Uterus (tissue), 4 donors: Measurements from ENCODE around the gene WWOX. TPM values are rescaled to one million over a fixed set of nuclear protein-coding genes. Genes with fewer than 3 reads are reported as not detected.
A peak's percentile ranks its signal among the peaks of the same experiment; 100 is the strongest.

Source experiments
- DNase-seq, 2 donors: peaks; one replicate each; pipeline ENCODE4 v3.0.0-alpha.2; 2019 to 2020
- H3K27ac ChIP-seq, 2 donors: fragments of 200-600 bp; sonication (generic); 1 replicate in 1 of 2; 2 replicates in 1 of 2; pipeline ENCODE4 v1.5.1; 2016 to 2018
- H3K27me3 ChIP-seq, 2 donors: fragments of 200-600 bp; sonication (generic); one replicate each; pipeline ENCODE4 v1.5.1; 2018 to 2019; ENCODE audit warnings: control low read depth in 1 of 2
- H3K36me3 ChIP-seq, 2 donors: fragments of 200-600 bp; sonication (generic); one replicate each; pipeline ENCODE4 v1.5.1; 2019; ENCODE audit warnings: control low read depth in 1 of 2
- H3K4me1 ChIP-seq, 2 donors: fragments of 200-600 bp; sonication (generic); one replicate each; pipeline ENCODE4 v1.5.1; 2018 to 2019; ENCODE audit warnings: control low read depth in 1 of 2
- H3K4me3 ChIP-seq, 2 donors: fragments of 200-600 bp; sonication (generic); 1 replicate in 1 of 2; 2 replicates in 1 of 2; pipeline ENCODE4 v1.5.1; 2018 to 2019; ENCODE audit warnings: mild to moderate bottlenecking in 1 of 2
- H3K9me3 ChIP-seq, 2 donors: fragments of 200-600 bp; sonication (generic); one replicate each; pipeline ENCODE4 v1.5.1; 2019; ENCODE audit warnings: control low read depth in 1 of 2
- POLR2A ChIP-seq, 2 donors: fragments of 450-650 bp; IDR thresholded peaks; one replicate each; pipeline ENCODE4 v1.6.1; 2016; ENCODE audit warnings: antibody characterized with exemption in 2 of 2, mild to moderate bottlenecking in 1 of 2, moderate library complexity in 1 of 2
- intact Hi-C: fragments of 100-400 bp; cut with DNase I; formaldehyde crosslinking; loops from one replicate; pipeline ENCODE4 v1.15.1; 2023; ENCODE audit warnings: low total_unique reads
- total RNA-seq, 4 donors: library from RNA; depleted of rRNA in 3 of 4; stranded (reverse); fragments of >200 nt in 3 of 4; gene quantifications; one replicate each; pipeline versions ENCODE4 v1.1.0 to v1.2.4, GENCODE V29; 2014 to 2023
- TF ChIP-seq, protein P1 (sequence below), 4 experiments: fragments of 200-600 bp in 2 of 4; fragments of 450-650 bp in 2 of 4; sonication (generic) in 2 of 4; IDR thresholded peaks; one replicate each; pipeline ENCODE4 v1.5.1; 2016 to 2019; ENCODE audit warnings: antibody characterized with exemption in 4 of 4, mild to moderate bottlenecking in 2 of 4, moderate library complexity in 1 of 4
- donor health status: DM: yes; HTN: yes; CAD: no.

Gene WWOX
- total RNA-seq, 4 donors from 2014 or later: 34.1 to 99.9 (median 55.8) TPM

DNA sequence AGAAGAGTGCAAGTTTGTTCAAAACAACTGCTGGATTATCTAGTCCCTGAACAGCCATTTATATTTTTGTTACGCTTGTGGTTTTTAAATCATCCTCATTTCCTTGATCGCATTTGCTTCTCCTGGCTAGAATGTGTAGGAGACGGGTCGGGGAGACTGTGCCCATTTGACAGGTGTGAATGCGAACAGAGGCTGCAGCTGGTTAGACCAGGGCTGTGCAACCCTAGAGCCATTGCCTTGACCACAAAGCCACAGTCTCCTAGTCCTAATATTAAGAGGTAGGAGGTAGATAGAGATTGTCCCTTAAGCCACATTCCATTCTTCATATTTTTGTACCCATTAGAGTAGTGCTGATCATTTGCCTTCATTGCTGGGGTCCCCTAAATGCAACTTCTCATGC lies 639.1 kb downstream of the WWOX start:
- no peaks in the 10 kb centered on the region for H3K36me3 ChIP-seq
- intact Hi-C loops: no loop called here
- no peaks in the 10 kb centered on the region for H3K27me3 ChIP-seq
- no peak for TF ChIP-seq POLR2A (IDR thresholded peaks at IDR 0.05)
- TF ChIP-seq, protein P1, sequence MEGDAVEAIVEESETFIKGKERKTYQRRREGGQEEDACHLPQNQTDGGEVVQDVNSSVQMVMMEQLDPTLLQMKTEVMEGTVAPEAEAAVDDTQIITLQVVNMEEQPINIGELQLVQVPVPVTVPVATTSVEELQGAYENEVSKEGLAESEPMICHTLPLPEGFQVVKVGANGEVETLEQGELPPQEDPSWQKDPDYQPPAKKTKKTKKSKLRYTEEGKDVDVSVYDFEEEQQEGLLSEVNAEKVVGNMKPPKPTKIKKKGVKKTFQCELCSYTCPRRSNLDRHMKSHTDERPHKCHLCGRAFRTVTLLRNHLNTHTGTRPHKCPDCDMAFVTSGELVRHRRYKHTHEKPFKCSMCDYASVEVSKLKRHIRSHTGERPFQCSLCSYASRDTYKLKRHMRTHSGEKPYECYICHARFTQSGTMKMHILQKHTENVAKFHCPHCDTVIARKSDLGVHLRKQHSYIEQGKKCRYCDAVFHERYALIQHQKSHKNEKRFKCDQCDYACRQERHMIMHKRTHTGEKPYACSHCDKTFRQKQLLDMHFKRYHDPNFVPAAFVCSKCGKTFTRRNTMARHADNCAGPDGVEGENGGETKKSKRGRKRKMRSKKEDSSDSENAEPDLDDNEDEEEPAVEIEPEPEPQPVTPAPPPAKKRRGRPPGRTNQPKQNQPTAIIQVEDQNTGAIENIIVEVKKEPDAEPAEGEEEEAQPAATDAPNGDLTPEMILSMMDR (IDR thresholded peaks at IDR 0.05): no peak
- H3K4me3 ChIP-seq: no peak overlapping the region
- no peak for DNase-seq
- no peak overlapping the region for H3K27ac ChIP-seq
- H3K4me1 ChIP-seq: no peaks in the 10 kb centered on the region
- no peaks in the 10 kb centered on the region for H3K9me3 ChIP-seq

DNA sequence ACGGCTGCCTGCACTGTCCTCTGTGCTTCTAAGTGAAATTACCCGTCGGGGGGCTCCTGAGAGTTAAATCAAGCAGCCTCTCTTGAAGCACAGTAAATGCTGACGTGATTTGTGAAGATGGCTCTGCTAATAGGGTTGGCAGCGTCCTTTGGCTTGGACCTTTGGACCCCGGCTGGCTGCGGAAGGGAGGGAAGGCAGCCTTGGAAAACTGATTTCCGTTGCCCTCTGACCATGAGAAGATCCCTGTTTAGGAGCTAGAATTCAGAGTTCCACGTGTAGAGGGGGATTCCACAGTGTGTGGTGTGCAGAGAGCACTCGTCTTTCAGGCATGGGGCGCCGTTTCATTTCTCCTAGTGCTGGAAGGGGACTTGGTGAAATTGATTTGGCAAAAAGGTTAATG lies 640.8 kb downstream of the WWOX start:
- Histone ChIP-seq H3K4me3 (no peak overlapping the region), H3K36me3 (no peaks in the 10 kb centered on the region), H3K27me3 (no peaks in the 10 kb centered on the region), H3K27ac (no peak overlapping the region), H3K9me3 (no peaks in the 10 kb centered on the region), H3K4me1 (no peaks in the 10 kb centered on the region)
- no peak for DNase-seq
- intact Hi-C loops: no loop called here
- TF ChIP-seq, protein P1 (IDR thresholded peaks at IDR 0.05): no peak
- TF ChIP-seq POLR2A (IDR thresholded peaks at IDR 0.05): no peak

DNA sequence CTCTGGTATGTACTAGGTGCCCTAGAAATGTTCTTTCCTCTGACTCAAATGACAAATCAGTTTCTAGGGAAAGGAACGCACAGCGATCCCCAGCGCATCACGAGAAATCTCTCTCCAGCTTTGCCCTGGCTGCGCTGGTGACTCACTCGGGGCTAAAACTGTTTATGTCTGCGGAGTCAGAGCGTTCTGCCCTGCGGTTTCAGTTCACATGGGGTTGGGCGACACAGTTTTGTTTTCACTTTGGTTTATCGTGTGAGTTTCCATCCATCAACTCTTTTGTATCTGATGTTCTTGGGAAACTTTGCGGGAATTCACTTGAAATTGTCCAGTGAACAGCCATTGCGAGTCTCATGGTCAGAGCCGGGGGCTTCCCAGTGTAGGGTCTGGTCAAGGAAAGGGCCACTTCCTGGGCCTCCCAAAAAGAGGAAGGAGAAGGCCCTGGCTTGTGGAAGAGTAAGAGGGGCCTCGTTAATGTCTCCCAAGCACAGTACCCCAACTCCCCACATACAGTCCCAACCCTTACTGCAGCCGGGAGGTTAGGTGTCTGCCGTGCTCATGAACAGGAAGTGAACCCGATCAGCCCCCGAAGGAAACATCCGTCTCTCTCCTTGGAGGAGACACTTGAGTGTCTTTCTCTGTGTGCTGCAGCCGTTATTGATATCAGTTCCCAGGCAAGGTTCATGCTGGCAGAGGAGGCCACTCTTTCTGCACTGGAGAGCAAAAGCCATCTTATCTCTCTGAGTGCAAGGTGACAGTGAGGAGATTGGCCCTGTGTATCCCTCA lies 643.2 kb downstream of the WWOX start:
- Histone ChIP-seq H3K4me1 (no peaks in the 10 kb centered on the region), H3K27me3 (no peaks in the 10 kb centered on the region), H3K9me3 (no peaks in the 10 kb centered on the region), H3K4me3 (no peak overlapping the region), H3K27ac (no peak overlapping the region), H3K36me3 (no peaks in the 10 kb centered on the region)
- no peak for DNase-seq
- intact Hi-C loops: no loop called here
- TF ChIP-seq, protein P1 (IDR thresholded peaks at IDR 0.05): no peak
- TF ChIP-seq POLR2A (IDR thresholded peaks at IDR 0.05): no peak

DNA sequence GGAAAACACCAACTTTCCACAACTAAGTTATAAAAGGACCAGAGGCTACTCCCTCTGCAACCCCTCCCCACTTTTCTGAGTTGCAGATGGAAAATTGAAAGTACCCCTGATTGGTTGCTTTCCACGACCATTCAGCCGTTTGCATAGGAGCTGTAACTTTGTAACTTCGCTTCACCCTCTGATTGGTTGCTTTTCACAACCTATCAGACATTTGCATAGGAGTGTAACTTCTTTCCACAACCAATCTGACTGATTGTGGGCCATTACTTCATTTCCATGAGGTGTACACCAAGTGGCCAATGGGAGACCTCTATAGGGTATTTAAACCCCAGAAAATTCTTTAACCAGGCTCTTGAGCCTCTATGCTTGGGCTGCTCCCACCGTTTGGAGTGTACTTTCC lies 644.1 kb downstream of the WWOX start:
- Histone ChIP-seq H3K4me3 (no peak overlapping the region), H3K36me3 (no peaks in the 10 kb centered on the region), H3K4me1 (no peaks in the 10 kb centered on the region), H3K27me3 (no peaks in the 10 kb centered on the region), H3K9me3 (no peaks in the 10 kb centered on the region), H3K27ac (peak overlapping the region in 1 of 2 donors; percentile 37)
- intact Hi-C loops: no loop called here
- no peak for DNase-seq
- TF ChIP-seq POLR2A (IDR thresholded peaks at IDR 0.05): no peak
- TF ChIP-seq, protein P1 (IDR thresholded peaks at IDR 0.05): no peak

DNA sequence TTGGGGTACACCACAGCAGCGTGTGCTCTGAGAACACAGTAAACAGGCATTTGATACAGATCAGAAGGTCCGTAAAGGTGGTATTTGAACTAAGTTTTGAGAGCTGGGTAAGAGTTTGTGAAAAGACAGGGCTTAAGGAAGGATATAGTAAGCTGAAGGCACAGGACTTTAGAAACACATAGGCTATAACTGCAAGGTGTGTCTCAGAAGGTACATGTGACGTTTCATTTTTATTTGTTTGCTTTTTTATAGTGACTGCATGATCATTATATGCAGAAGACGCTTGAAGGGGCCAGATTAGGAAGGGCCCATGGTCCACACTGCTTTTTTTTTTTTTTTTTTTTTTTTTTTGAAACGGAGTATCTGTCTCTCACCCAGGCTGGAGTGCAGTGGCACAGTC lies 644.6 kb downstream of the WWOX start:
- Histone ChIP-seq H3K27me3 (no peaks in the 10 kb centered on the region), H3K27ac (peak overlapping the region; percentile 37 to 71), H3K4me3 (no peak overlapping the region), H3K4me1 (no peaks in the 10 kb centered on the region), H3K36me3 (no peaks in the 10 kb centered on the region), H3K9me3 (no peaks in the 10 kb centered on the region)
- no peak for DNase-seq
- no peak for TF ChIP-seq POLR2A (IDR thresholded peaks at IDR 0.05)
- TF ChIP-seq, protein P1 (IDR thresholded peaks at IDR 0.05): no peak
- intact Hi-C loops: no loop called here
